Transverse colon (tissue), 4 donors: ENCODE data around the gene TMEM128.
"Not testable (repeated sequence)": the region's sequence is repeated elsewhere in the genome, so short reads cannot be mapped to it uniquely, and the experiment has no call there.

Experiments used
- CTCF ChIP-seq, 5 experiments: fragments of 200-600 bp in 3 of 5; fragments of 450-650 bp in 2 of 5; sonication (generic) in 3 of 5; IDR thresholded peaks; 1 replicate in 2 of 5; 2 replicates in 3 of 5; pipeline ENCODE4 v1.5.1; 2016 to 2017; ENCODE audit warnings: antibody characterized with exemption in 5 of 5, inconsistent platforms in 3 of 5, mild to moderate bottlenecking in 2 of 5, moderate library complexity in 1 of 5
- EP300 ChIP-seq: sonication (generic); formaldehyde crosslinking; IDR thresholded peaks from one replicate; pipeline ENCODE4 v1.6.1; 2017; ENCODE audit warnings: antibody characterized with exemption, low read depth
- POLR2A ChIP-seq: fragments of 450-650 bp; IDR thresholded peaks from one replicate; pipeline ENCODE4 v1.6.1; 2016; ENCODE audit warnings: antibody characterized with exemption, mild to moderate bottlenecking, moderate library complexity
- POLR2AphosphoS5 ChIP-seq, 3 donors: sonication (generic); formaldehyde crosslinking; IDR thresholded peaks; one replicate each; pipeline ENCODE4 v1.6.1; 2016; ENCODE audit warnings: antibody characterized with exemption in 3 of 3

GRCh38 chr4:4257705-4258104 lies 9.7 kb upstream of the TMEM128 start:
- TF ChIP-seq CTCF (IDR thresholded peaks at IDR 0.05); POLR2A; POLR2AphosphoS5 (IDR thresholded peaks at IDR 0.05); EP300: not testable (repeated sequence)
